Stimulated activated CD4-positive, alpha-beta T cell treated with anti-CD3 and anti-CD28 coated beads, Interleukin-1b, Interleukin-23, amount 100 ng/mL, for 4 hours (primary cell): ENCODE results near the gene TCF4.

Experiments used
- DNase-seq, 2 donors: peaks; one replicate each; pipeline ENCODE4 v3.0.0-alpha.2; 2020; ENCODE audit warnings: low read depth in 2 of 2

Gene TCF4

DNA sequence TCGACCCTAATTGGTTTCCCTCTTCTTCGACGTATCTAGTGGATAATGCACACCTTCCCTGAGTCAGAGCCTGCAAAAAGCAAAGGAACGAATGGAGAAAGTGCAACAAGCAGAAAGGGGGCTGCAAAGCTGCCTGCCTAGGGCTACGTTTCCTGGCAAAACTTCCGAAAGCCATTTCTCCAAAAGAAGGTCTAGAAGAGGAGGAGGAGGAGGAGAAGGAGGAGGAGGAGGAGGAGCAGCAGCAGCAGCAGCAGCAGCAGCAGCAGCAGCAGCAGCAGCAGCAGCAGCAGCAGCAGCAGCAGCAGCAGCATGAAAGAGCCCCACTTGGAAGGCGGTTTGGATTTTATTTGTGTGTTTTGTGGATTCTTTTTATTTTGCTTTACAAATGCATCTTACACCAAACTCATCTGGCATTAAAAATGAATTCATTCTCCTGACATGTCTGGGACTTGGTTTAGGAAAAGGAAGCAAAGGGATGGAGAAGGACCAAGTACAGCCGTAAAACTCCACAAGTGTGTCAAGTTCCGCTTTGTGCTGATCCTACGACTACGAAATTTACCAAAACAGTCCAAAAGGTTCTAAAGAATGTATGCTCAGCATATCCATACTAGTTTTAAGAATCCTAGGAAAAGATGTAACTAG lies 2.0 kb downstream of the TCF4 start:
- no peak for DNase-seq

DNA sequence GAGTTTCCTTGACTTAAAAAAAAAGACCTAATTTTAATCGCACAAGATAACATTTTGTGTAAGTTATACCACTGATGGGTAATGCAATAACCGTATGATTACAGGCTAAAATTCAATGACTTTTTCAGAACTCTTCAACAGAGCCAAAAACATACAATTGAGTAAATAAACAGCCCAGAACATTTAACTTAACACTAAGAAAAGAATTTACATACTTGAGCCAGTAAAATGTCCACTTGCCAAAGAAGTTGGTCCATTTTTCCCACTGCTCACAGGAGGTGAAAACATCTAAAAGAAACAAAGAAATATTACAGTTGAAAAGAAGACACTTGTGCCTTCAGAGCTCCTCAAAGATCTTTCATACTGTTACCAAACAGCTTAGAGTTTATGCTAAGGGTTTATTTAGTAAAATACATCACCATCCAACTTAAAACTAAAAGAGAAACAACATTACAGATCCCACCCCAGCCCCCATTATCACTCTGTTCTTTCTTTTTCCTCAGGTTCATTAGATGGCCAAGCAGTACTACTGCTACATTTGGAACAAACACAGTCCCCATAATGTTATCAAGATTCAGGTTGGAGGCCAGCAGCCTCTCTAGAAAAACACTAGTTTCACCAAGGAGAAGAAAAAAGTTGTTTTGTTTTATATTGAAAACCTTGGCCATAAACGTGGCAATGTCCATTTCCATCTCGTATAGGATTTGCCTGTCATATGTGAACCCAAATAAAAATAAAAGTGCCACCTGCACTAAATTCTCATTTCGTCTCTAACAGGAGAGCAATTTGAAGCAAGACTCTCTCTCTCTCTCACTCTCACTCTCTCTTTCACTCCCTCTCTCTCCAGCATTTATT lies 2.7 kb downstream of the TCF4 start:
- DNase-seq: no peak

DNA sequence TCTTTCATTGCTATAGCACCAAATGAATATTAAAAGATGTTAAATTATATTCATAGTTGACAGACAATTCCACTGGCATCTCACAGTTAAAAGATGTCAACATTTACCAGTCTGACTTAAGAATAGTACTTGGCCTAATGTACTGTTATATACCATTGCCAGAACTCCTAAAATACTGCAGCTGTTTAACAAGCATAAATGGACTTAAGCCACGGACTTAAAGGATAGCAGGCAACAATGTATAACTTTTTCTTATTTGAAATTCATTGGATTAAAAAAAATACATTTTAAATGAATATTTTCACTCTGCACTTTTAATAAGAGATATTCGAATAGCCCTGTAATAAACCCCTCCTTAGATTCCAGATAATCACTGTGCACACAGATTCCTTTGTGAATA lies 3.8 kb downstream of the TCF4 start:
- DNase-seq: no peak

DNA sequence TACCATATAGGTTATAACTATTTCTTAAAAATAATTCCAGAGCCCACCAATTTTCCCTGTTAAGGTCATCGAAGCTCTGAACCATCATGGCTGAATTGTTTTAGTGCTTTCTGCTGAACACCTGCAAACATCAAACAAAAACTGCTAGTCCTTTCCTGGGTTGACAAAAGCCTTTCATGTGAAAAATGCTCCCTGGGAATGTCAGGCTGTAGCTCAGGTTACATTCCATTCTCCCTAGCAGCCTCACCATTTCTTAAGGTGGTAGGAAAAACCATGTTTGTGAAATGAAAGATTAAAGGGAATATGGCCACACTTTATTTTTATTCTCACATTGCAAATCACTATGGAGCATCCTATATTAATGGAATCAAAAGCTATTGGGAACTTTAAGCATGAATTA lies 5.7 kb downstream of the TCF4 start:
- DNase-seq: no peak

DNA sequence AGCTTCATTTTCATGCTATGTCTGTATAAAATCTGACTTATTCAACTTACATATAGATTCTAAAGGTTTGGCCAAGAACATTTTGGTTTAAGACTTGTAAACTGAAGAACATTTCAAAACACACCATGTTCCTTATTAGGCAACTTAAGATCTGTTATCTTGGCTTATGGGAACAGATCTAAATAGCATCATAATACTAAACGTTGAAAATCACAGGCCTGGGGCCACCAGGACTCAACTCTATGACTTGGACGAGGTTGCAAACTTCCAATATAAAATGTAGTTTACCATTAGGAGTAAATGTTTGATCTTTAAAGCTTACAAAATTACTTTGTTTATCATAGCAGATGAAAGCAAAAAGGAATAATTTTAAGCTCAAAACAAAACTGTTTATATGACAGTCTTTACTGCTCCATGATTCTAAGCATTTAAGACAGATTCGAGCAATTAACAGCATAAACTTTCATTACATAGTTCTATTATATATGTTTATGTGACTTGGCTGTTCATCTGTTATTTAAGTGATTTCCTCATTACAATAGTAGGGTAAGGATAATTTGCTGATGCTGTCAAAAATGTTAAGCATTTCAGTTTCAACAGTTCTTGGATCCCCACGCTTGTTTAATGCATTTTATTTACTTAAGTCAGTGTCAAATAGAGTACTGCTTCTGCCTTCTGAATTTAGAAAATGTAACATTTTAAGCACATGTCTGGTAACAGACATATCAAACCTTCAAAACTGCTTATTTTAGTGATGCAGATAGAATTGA lies 8.3 kb downstream of the TCF4 start:
- no peak for DNase-seq

DNA sequence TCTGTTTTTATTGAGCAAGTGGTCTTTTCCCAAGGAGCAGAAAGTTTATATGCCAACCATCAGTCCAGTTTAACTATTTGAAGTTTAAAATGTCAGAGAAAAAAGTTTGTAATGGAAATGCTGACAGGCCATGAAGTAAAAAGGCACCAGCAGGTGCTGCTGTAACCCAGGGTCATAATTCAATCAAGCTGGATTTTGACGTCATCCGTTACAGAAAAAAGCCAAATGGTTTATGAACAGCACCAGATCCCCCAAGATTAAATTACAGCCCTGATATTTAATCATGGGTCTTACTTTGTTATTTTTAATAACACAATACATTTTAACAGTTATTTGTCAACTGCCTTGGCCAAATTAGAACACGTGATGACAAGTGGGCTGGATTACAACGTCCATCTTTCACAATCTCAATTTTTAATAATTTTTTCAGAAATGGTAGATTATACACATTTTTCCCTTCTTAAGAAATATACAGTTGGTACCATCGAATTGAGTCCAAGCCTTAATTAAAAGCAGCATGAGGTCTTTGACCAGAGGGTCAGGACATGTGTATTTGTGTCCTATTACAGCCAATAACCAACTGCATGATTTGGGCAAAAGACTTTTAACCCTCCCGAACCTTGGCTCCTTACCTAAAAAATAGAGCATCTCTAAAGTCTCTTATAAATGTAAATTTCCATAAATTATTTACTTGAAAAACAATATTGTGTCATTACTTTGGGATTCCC lies 10.0 kb downstream of the TCF4 start:
- DNase-seq: no peak

DNA sequence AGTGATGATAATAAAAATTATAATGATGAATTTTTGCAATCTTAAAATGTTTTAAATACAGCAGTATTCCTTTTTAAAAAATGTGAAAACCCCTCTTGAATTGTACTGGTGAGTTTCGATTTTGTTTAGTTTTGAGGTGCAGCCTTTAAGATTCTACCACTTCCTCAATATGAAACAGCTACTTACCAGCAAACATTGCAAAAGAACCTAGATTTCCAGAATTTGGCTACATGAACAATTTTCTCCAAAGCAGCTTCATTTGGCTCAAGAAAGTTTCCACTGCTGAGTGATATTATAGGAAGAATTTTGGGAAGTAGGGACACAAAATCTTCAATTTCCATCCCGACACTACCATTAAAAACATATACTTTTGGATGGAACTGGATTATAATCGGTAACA lies 12.0 kb downstream of the TCF4 start:
- no peak for DNase-seq

DNA sequence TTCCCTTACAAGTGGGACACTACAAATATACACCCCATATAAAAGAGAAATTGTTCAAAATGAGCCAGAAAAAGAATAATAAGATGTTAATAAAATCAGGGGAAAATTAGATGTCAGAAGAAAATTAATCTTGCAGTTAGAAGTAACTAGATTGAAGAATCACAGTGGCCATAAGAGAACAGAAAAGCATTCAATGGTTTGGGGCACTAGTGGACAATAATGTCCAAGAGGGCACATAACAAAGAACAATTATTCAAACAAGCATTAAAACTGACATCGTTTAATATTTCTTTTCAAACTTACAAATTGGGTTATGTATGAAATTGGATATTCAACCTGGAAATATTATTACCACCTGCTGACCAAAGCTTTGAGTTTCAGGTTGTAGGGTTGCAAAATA lies 12.9 kb downstream of the TCF4 start:
- no peak for DNase-seq

DNA sequence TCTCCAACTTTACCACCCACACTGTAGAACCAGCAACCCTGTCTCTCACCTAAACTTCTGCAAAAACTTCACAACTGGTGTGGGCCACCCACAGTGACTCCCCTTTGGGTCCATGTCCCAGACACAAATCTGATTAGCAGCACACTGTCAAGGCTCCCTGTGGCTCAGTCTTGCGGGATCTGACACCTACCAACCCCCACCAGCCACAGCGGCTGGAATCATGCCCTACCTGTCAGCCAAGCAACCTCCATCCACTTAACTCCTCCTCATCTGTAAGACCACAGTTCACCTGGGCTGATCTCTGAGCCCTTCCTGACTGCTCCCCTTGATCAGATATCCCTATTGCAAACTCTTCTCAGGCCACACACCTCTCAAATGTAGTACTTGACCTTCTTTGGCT lies 14.6 kb downstream of the TCF4 start:
- no peak for DNase-seq

DNA sequence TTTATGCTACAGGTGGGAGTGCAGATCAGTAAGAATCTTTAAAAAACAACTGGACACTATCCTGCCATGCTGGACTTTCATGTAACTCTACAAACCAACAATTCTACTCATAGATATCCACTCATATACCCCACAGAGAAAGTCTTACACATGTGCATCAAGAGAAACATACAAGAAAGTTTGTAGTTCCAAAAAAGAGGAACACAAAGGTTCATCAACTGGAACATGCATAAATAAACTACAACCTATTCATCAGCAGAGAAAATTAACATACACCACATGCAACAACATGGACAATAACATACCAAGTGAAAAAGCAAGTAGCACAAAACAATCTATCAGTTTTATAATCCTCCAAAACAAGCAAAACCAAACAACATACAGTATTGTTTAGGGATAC lies 17.0 kb downstream of the TCF4 start:
- DNase-seq: no peak

DNA sequence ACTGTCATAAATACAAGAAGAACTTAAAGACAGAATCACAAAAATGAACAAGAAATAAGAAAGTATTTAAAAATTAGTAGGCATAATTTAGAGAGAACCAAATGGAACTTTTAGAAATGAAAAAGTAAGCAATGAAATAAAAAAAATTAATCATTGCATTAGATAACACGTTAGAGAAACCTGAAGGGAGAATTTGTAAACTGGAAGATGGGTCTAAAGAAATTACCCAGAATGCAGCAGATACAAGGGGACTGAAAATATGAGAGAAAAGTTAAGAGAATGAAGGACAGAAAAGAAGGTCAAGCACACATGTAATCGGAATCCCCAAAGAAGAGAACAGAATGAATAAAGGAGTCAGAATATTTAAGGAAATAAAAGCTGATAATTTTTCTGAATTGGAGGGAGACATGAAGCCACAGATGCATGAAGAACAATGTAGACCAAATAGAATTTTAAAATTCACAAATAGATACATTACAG lies 21.5 kb downstream of the TCF4 start:
- no peak for DNase-seq

DNA sequence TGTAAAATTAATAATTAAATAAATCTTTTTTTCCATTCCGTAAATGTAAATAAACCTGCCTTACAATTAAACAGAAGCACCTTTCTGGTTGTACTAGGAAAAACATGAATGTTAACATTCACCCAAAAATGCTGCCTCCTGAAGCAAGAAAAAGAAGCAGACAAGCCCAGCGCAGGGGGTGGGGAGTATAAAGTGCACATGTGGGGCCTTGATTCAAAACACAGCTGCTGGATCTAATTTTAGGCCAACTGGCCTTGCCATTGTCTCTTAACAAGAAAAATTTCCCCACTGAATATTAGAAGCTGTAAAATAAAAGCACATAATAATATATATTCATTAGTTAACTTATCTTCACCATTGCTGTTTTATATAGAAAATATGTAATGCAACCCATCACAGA lies 28.3 kb downstream of the TCF4 start:
- DNase-seq: no peak

DNA sequence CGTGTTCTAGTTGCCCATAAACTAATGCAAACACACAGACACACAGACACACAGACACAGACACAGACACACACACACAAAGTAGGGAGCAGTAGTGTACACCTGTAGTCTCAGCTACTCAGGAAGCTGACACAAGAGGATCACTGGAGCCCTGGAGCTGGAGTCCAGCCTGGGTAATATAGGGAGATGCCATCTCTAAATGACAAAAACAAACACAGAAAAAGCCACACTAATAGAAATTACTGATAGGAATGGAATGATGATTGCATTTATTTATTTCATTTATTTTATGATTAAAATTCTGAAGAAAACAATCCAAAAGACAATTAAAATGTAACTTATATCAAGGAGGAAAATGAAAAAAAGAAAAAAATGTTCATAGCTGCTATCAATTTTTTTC lies 30.8 kb downstream of the TCF4 start:
- DNase-seq: no peak

DNA sequence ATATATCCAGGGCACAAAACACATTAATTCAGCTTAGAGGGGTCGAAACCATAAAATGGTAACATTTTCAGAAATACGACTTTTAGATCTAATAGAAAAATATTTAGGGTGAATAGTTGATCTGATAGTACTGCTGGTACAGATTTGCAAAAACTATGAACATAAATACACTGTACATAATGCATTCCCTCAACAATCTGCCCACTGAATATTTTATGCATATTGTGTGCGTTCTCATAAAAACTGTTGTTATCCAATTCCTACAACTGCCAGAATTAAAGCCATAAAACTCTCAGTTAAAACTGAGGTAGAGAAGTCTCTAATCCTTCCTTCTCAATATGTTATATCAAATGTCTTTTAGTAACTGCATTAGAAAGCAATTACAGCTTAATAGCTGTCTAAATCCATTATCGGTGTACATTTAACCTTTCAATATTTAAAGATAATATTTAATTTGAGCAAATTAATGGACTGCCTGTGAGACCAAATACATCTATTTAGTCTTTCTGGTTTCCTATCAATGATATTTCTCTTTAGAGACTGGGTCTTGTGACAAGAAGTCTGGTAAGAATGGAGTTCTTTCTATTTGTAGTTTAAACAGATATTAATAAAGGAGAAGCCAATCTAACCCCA lies 32.5 kb downstream of the TCF4 start:
- DNase-seq: no peak

DNA sequence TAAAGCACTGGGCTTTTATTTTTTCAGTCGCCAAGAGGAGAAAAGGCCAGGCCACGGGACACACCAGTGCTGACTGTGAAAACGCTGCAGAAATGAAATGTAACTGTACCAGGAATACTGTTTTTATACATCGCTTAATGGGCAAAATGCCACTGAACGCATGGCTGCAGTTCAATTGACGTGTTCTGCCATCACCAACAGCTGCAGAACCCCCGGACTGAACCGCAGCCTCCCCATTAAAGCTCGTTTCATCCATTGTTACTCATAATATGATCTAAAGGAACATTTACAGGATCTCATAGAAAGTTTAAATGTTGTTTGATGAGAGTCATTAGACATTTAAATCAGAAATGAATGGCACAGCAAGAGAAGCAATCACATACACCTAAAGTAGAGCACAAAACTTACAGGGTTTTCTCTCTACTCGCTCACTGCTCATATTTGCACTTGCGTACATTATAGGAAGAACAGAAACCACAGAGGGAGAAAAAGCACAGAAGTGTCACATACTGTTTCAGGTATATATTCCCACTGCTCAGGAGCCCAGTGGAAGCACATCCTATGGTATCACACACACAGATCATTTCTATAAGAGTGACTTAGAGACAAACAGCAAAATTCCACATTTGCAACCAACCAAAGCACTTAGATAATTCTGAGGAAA lies 35.3 kb downstream of the TCF4 start:
- no peak for DNase-seq

DNA sequence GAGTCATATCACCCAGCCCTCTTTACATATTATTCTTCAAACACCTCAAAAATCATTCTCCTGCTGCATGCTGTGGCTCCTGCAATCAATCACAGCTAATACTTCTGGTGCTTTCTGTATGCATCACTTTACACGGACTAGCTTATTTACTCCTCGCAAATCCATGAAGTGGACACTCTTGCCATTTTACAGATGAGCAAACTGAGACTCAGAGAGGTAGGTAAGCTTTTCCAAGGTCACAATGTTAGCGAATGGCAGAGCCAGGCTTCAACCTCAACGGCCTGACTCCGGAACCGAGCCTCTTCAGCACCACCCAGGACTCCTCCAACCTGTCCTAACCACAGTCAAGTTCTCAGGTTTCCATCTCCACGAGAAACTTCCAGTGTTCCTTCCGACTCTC lies 36.8 kb downstream of the TCF4 start:
- DNase-seq: no peak

DNA sequence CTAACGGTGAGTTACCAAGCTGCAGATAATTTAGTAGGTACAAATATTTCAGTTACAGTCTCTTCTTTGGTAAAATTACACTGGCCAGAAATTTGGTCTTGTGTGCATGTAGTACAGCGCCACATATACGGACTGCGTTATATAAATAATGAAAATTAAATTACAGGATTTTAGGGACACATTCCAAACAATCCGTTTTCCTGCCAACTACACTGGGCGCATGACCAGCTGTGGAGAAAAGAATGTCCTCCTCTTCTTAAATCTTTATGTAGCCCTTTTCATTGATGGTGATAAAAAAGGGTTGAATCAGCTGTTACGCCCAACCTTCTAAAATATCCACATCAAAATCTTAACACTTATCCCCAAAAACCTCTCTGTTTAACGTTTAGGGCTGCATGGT lies 37.5 kb downstream of the TCF4 start:
- DNase-seq: no peak

DNA sequence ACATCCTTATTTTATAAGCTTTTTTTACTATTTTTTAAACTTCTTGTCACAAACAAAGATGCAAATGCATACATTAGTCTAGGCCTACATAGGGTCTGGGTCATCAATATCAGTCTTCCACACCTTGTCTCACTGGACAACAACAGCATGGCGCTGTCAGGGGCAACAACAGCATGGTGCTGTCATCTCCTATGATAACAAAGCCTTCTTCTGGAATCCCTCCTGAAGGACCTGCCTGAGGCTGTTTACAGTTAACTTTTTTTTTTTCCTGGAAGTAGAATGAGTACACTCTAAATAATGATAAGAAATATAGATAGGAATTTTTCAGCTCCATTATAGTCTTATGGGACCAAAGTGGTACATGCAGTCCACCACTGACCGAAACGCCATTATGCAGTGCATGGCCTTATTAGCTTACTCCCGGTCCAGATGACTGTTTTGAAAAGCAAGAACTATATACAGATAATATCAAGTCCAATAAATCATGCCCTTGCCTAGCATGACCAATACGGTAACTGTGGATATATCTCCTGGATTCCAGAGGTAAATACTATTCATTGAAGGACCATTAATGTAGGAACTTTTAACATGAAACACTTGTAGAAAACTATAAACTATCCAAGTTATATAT lies 38.4 kb downstream of the TCF4 start:
- DNase-seq: no peak

DNA sequence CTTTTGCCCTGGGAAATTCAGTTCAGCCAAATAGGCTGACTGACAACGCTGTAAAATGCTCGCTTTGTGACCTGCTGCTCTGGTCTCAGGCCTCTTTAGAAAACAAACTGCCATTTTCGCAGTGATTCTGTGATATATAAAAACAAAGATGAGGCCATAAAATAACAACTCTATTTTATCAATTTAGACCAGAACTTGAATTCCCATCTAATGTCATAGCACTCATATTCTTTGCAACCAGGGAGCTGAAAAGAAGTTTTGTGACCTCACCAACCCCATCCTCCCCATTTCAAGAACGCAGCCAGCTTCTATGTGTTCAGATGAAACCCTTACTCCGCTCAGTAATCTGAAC lies 40.3 kb downstream of the TCF4 start:
- DNase-seq: no peak

DNA sequence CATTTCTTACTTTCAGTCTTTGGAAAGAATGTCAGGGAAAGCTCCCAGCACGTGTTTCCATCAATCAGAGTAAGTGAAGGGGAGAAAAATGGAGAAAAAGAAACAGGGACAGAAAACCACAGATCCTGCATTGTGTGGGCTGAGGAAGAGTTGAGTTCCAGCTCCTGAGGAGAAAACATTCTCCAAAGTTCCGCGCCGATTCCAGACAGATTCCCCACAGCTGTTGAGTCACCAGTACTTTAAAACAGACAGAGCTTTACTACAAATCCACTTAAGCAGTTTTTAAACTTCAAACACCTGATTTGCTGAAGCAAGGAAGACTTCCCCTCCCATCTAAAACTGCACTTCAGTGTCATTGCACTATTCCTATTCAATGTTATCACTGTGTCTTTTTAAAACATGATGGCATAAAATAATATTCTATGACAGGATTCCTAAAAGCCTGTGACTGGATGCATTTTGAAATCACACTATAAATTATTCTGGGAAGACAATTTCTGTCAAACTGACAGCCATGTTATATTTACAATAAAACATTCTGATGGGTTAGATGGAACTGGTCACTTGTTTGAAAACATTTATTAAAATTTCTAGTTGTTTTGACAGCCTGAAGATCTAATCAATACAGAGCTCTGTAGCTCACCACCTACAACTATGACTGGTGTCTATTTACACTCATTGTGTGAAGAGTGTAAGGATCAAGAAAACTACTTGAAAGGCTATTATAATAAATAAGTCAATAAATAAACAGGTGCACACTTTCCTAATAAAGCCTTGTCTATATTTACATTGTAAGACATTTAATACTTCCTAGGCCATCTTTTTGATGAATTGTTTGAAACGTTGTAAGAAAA lies 40.9 kb downstream of the TCF4 start:
- no peak for DNase-seq
